Measurements from ENCODE around the gene SAMD9.

SAMD9 gene

GRCh38 chr7:93117852-93118530 is at the start of gene SAMD9:
Gene SAMD9 (minus strand): TSS chr7:93117979. CDS start chr7:93106097, 11,882 bp downstream.
- Histone ChIP-seq H3K4me3 (ENCODE audit: low read length) (peak within 1 kb of the TSS; percentile 60), H3K27me3 (replicated peaks; ENCODE audit: insufficient read depth, low read length) (no peaks in the 10 kb centered on the region), H3K27ac (ENCODE audit: low read length) (peak within 1 kb of the TSS; percentile 51; the same call in 1 of the 2 replicates), H3K4me2 (ENCODE audit: low read depth, low read length) (peak within 1 kb of the TSS; percentile 89), H4K20me1 (ENCODE audit: insufficient read depth, low read length) (no peaks in the 10 kb centered on the region), H3K9ac (ENCODE audit: low read length) (peak within 1 kb of the TSS; percentile 39; the same call in 1 of the 2 replicates), H3K79me2 (ENCODE audit: low read length) (peaks cover 34% of the 10 kb centered on the region), H3K9me2 (replicated peaks; ENCODE audit: insufficient read depth, low read length) (no peaks in the 10 kb centered on the region), H2AFZ (ENCODE audit: low read length) (peak within 1 kb of the TSS; percentile 52; the same call in 1 of the 2 replicates), H3K4me1 (ENCODE audit: low read length) (peaks cover 25% of the 10 kb centered on the region), H3K9me3 (replicated peaks; ENCODE audit: insufficient read depth, low read length) (no peaks in the 10 kb centered on the region), H3K36me3 (replicated peaks; ENCODE audit: insufficient read depth, low read length) (no peaks in the 10 kb centered on the region), H3F3A (ENCODE audit: insufficient read depth, low read length) (peaks cover 9% of the 10 kb centered on the region)
- no peak for TF ChIP-seq EZH2phosphoT487 (IDR thresholded peaks at IDR 0.05; ENCODE audit: low read length)
- TF ChIP-seq CTCF (IDR thresholded peaks at IDR 0.05; ENCODE audit: low read length), result no peak
- TF ChIP-seq EZH2 (optimal IDR thresholded peaks at IDR 0.05; ENCODE audit: low read depth, low read length), result no peak
- peak; percentile 97 for DNase-seq

- Histone ChIP-seq H3K4me2 (ENCODE audit: low read depth, low read length) (peak overlapping the region; percentile 64), H4K20me1 (ENCODE audit: insufficient read depth, low read length) (no peaks in the 10 kb centered on the region), H3F3A (ENCODE audit: insufficient read depth, low read length) (peaks cover 18% of the 10 kb centered on the region), H3K9me3 (replicated peaks; ENCODE audit: insufficient read depth, low read length) (no peaks in the 10 kb centered on the region), H3K79me2 (ENCODE audit: low read length) (no peaks in the 10 kb centered on the region), H3K4me3 (ENCODE audit: low read length) (no peak overlapping the region), H3K9ac (ENCODE audit: low read length) (peak overlapping the region; percentile 12; the same call in 1 of the 2 replicates), H3K9me2 (replicated peaks; ENCODE audit: insufficient read depth, low read length) (no peaks in the 10 kb centered on the region), H3K4me1 (ENCODE audit: low read length) (peaks cover 24% of the 10 kb centered on the region), H2AFZ (ENCODE audit: low read length) (no peak overlapping the region; the same call in 1 of the 2 replicates), H3K27me3 (replicated peaks; ENCODE audit: insufficient read depth, low read length) (no peaks in the 10 kb centered on the region), H3K36me3 (replicated peaks; ENCODE audit: insufficient read depth, low read length) (no peaks in the 10 kb centered on the region), H3K27ac (ENCODE audit: low read length) (peak overlapping the region; percentile 81)
- TF ChIP-seq EZH2phosphoT487 (IDR thresholded peaks at IDR 0.05; ENCODE audit: low read length), result no peak
- TF ChIP-seq CTCF (IDR thresholded peaks at IDR 0.05; ENCODE audit: low read length), result no peak
- peak; percentile 98 for DNase-seq
Measured at GRCh38 chr7:93165447-93165846, 47.7 kb upstream of the SAMD9 start.

GRCh38 chr7:93164766-93165165 is 47.0 kb upstream of the SAMD9 start:
- Histone ChIP-seq H3K4me1 (ENCODE audit: low read length) (peaks cover 24% of the 10 kb centered on the region), H3K4me2 (ENCODE audit: low read depth, low read length) (peak overlapping the region; percentile 64), H4K20me1 (ENCODE audit: insufficient read depth, low read length) (no peaks in the 10 kb centered on the region), H3K27ac (ENCODE audit: low read length) (peak overlapping the region; percentile 81), H2AFZ (ENCODE audit: low read length) (peak overlapping the region; percentile 25; the same call in 1 of the 2 replicates), H3K9me3 (replicated peaks; ENCODE audit: insufficient read depth, low read length) (no peaks in the 10 kb centered on the region), H3K36me3 (replicated peaks; ENCODE audit: insufficient read depth, low read length) (no peaks in the 10 kb centered on the region), H3K27me3 (replicated peaks; ENCODE audit: insufficient read depth, low read length) (no peaks in the 10 kb centered on the region), H3F3A (ENCODE audit: insufficient read depth, low read length) (peaks cover 18% of the 10 kb centered on the region), H3K79me2 (ENCODE audit: low read length) (no peaks in the 10 kb centered on the region), H3K4me3 (ENCODE audit: low read length) (0 out of 2 replicates have a peak overlapping the region, but pooled peaks have one; percentile 17), H3K9me2 (replicated peaks; ENCODE audit: insufficient read depth, low read length) (no peaks in the 10 kb centered on the region), H3K9ac (ENCODE audit: low read length) (peak overlapping the region; percentile 12; the same call in 1 of the 2 replicates)
- DNase-seq, result no peak
- TF ChIP-seq EZH2 (optimal IDR thresholded peaks at IDR 0.05; ENCODE audit: low read depth, low read length), result no peak
- no peak for TF ChIP-seq CTCF (IDR thresholded peaks at IDR 0.05; ENCODE audit: low read length)
- no peak for TF ChIP-seq EZH2phosphoT487 (IDR thresholded peaks at IDR 0.05; ENCODE audit: low read length)

Data from MM.1S (cell line).